Inflammatory macrophage treated with lipopolysaccharide for 4 hours (primary cell): ENCODE measurements around the gene SKP1.

ENCODE experiments used
- DNase-seq: peaks from one replicate; pipeline ENCODE4 v3.0.0-alpha.2; 2020

Gene SKP1

DNA sequence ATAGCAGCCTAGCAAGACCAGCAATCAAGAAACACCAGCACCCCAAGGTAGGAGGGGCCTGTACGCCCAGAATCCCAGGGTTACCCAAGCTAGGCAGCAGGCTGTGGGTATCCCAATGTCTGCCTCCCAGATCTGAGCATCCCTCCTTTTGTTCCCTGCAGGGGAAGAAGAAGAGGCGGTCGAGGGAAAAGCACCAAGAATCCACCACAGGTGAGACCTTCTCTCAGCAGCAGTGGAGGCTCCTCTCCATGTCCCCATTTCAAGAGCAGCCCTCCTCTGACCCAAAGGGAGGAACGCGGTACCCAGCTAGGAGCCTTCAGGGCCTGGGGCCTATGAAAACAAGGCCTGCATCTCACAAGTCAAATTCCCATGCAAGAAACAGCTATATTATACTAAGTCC, 33.3 kb downstream of the SKP1 start:
- no peak for DNase-seq

DNA sequence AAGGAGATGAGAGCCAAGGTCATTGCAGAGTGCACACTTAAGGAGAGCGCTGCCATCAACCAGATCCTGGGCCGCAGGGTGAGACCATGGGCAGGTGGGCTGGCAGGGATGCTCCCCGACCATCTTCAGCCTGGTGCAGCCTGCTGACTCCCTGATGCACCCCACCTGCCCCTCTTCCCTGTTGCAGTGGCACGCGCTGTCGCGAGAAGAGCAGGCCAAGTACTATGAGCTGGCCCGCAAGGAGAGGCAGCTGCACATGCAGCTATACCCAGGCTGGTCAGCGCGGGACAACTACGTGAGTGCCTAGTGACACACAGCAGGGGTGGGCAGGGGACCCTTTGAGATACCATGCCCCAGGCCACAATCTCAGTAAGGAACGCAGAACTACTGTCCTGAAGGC, 33.9 kb downstream of the SKP1 start:
- DNase-seq = no peak

DNA sequence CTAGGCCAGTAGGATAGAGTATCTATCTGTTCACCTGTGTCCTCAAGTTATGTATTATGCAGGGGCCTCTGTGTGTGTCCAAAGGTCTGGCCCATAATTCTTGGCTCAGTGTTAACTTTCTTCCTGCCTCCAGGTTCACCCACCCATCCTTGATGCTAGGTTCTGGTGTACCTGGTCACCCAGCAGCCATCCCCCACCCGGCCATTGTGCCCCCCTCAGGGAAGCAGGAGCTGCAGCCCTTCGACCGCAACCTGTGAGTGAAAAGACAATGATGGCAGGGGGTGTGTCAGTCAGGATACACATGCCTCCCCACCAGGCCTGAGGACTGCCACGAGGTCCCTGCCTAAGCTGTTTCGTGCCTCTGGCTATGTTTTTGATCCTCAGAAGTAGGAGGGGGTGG, 34.7 kb downstream of the SKP1 start:
- DNase-seq = no peak

DNA sequence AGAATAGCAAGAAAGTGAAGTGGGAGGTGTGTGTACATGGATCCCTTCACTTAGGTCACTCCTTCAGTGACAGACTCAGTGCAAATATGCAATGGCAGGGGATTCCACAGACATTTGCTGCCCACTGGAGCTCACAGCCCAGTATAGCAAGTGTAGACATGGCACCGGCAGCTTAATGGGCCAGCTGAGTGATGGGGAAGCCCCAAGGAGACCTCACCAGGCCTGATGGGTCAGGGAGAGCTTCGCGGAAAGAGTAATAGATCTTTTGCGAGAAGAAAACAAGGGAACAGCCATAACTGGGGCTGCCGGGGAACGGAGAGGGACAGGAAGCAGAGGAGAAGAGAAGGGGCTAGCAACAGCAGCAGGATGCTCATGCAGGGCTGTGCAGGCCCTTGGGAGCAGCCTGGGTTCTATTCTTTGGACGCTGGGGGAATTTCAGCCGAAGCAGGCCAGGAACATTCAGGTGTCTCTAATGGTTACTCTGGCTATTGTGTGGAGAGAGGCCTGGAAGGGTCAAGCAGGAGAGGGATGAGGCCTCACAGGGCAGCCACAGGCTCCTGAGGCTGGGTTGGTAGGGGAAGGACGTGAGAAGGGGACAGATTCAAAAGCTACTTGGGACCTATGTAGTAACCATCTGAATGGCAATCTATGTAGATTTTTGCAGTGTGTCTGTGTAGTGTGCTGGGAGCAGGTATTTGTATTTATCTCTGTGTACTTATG, 35.3 kb downstream of the SKP1 start:
- DNase-seq = no peak

DNA sequence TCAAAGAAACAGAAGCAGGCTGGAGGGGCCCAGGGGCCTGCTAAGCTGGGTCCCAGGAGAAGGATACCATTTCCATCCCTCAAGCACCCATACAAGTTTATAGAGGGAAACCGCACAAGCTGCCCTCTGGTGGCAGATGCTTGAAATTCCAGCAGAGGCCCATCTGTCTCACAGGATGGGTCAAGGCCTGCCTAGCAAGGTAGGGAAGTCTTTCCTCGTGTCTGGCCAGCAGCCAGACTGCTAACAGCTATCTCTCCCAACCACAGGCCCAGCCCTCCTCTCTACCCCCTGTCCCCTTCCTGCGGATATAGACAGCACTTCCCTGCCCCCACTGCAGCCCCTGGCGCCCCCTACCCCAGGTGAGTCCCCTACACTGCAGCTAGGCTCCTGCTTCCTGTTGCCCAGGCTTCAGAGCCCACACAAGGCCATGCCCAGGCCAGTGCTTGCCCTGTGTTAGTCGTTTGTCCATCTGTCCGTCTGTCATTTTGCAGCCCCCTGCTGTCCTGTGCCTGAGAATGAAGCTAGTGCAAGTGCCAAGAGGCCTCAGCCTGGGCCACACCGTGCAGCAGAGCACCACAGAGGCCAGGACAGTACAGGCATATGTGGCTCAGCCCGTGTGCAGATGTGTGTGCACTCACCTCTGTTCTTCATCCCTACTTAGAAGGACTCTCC, 36.1 kb downstream of the SKP1 start:
- peak; percentile 69 for DNase-seq

DNA sequence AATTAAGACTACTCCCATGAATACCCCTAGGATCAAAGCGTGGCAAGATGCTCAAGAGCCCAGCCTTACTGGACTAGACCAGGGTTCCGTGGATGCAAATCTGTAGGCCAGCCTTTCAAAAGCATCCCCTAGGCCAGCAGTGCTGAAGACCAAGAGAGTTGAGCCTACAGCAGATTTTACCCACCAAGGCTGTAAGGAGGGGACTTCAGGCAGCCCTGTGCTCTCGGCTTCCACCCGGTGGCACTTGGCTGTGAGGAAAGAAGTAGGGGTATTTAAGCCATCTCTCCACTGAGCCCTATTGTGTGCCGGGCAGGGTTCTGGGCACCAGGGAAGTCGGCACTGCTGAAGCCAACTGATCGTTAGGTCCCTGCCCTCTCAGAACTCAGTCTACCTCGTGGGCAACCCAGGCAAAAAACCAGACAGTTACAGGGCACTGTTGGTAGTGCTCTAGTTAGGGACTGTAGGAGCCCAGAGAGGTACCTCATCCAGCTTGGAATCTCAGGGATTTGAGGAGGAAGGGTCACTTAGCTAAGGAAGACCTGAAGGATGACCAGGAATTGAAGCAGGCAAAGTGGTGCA, 36.8 kb downstream of the SKP1 start:
- DNase-seq = no peak

DNA sequence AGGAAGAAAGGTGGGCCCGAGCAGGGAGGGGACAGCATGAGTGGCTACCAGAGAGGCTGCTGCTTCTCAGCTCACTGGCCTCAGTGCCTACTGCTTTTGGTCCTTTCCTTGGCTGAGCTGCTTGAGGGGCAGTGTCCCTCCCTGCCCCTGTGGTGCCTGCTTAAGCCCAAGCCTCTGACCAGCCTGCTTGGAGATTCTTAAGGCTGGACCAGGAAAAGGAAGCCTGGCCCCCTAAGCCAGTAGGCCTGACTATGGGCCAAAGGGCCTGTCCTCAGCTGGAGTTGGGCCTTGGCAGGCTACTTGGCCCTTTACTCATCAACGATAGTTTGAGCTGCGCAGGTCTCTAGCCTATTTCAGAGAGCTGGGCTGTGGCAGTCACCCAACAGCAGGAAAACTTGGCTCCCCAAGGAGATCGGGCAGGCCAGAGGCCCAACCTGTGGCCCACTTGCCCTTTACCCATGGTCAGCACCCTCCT, 37.3 kb downstream of the SKP1 start:
- no peak for DNase-seq

GRCh38 chr5:134138416-134139376, 38.1 kb downstream of the SKP1 start:
- no peak for DNase-seq

- DNase-seq = no peak
Observed at GRCh38 chr5:134136771-134137170, 40.0 kb downstream of the SKP1 start.

GRCh38 chr5:134136221-134136631, 40.5 kb downstream of the SKP1 start:
- DNase-seq = no peak

GRCh38 chr5:134135091-134135655, 41.6 kb downstream of the SKP1 start:
- no peak for DNase-seq

- no peak for DNase-seq
Observed at GRCh38 chr5:134133995-134134541, 42.7 kb downstream of the SKP1 start.

DNA sequence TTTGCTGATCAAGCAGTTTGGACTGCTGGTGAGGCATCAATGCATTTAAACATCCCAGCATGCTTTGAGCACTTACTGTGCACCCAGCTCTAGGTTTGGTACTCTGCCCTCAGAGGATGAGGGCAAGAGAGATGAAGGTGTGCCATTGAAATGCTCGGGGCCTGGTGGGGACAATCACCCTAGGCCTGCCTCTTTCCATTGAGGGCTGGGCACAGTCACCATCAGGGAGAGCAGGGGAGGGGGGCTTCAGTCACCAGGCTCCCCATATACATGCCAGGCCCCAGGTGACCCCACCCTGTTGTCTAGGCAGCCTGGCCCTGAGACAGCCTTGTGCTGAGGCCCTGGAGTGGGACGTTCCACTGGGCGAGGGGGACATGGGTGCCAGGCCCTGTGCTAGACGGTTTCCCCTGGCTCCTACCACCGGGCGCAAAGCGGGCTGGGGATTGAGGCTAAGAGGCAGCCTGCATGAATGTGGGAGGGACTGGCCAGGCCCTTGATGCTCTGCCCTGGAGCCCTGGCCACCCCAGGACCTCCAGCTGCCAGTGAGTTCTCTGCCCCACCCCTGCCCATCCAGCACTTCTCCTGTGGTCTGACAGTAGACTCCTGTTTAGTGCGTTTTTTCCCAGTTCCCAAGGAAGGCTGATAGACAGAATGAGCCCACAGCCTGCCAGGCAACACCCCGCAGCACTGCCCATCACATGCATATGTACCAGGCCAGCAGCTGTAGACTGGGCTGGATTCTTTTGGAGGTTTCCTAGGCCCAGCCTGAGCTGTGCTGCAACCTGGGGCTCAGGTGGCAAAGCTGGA, 43.4 kb downstream of the SKP1 start:
- no peak for DNase-seq

DNA sequence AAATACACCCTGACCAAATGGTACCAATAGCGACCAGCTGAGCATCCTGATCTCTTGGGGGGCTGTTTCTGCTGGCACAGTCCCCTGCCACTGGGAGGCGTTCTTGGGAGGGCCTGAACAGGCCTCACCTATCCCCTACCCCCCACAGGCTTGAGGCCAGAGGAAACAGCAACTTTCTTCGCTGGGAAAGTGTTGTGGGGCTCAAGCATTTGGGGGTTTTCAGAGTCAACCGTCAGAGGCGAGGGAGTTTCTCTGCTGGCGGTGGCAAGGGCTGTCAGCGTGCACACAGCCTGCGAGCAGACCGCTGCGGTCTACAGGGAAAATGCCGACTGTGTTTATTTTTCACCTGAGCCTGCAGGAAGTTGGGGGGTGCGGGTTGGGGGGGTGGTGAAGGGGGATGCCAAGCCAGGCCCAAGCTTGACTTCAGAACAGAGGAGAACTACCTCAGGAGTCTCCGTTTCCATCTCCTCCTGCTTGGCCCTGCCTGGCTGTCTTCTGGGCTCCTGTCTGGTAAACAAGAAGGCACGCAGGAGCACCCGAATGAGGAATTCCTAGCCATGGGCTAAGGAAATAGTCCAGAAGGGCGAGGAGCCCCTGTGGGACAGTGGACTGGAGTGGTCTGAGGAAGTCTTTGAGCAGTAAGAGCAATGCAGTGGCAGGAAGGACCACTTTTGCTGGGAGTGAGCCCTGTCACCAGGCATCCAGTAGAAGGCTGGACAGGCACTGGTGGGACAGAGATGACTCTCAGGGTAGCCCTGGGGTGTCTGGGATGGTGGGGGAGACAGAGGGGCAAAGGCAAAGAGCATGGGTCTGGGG, 44.2 kb downstream of the SKP1 start:
- DNase-seq = no peak

DNA sequence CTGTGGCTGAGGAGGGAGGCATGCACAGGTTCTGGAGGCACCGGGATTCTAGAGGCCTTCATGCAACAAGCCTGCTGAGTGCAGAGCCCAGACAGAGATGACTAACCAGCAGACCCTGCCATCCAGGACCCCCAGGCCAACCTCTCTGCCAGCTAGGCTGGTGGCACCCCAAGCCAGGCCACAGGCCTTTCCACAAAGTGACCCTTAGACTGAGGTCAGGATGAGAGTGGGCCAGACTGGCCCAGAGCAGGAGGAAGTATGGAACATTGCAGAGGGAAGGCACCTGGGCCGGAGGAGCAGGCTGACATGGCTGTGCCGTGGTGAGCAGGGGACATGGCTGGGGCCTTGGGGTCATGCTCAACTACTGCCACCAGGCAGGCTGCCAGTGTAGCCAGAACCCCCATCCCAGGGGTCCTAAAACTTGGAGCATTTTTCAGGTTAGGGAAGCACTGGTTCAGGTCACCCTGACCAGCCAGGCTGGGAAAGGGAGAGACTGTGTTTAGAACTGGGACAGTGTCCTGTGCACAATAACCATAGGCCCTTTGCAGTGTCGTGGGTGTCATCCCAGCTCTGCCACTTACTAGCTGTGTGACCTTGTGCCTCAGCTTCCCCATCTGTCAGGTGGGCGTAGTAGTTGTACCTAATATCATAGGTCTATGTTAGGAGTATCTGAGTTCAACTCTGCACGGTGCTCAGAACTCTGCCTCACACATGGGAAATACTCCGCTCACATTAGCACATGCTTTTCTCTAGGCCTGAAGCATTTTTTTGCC, 45.0 kb downstream of the SKP1 start:
- DNase-seq = no peak

DNA sequence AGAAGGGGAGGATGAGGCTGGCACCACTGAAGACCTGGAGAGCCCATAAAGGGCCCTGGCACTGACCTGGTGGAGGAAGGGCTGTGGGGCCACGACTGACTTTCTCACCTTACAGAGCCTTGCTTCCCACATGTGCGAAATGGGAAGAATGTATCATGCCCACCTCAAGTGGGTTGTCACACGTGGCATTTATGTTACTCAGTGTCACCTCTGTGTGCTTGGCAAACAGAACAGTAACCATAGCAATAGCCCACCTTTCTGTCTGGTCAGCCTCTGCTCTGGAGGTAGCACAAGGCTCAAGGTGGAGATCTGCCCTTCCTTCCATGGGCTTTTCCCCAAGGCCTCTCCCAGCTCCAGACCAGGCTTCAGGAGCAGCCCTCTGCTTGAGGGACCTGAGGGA, 45.6 kb downstream of the SKP1 start:
- DNase-seq = no peak

- DNase-seq = no peak
Observed at GRCh38 chr5:134130239-134130945, 46.4 kb downstream of the SKP1 start.

DNA sequence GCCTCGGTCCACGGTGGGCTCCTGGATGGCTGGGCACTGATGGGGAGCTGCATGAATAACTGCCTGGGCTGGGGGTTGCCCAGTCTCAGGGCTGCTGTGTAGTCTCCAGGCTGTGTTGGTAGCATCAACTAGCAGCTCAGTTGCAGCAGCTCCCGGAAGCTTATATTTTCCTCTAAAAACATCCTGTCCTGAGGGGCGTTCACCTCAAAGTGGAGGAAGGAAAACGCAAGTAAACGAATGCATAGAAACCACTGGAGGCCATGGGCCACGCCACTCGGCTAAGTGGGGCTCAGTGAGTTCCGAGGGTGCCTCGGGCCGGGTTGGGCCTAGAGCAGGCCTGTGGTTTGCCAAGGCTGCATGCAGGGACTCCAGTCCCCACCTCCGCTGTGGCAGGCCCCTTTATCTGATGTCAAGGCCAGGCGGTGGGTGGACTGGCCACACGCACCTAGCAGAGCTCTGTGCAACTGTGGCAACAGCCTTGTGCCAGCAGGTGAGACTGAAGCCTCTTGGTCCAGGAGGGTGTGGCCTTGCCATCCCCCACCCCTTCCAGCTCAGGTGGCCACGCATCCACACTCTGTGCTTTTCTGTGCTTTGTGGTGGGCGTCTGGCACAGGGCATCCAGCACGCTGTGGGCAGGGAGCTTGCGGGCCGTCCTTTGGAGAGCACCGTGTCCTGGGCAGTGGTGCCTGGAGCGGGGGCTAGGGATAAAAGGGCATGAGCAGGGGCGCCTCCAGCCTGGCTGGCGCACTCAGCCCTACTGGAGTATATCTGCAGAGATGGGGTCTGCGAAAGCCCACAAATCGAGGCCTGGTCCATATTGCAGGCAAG, 47.1 kb downstream of the SKP1 start:
- DNase-seq = no peak
